Right hindlimb (tissue), 1 donor: ENCODE results near the gene SNX32.
A peak's percentile ranks its signal among the peaks of the same experiment; 100 is the strongest.

Experiments used
- DNase-seq: peaks from one replicate; pipeline ENCODE4 v3.0.0-alpha.2; 2018

SNX32 gene

DNA sequence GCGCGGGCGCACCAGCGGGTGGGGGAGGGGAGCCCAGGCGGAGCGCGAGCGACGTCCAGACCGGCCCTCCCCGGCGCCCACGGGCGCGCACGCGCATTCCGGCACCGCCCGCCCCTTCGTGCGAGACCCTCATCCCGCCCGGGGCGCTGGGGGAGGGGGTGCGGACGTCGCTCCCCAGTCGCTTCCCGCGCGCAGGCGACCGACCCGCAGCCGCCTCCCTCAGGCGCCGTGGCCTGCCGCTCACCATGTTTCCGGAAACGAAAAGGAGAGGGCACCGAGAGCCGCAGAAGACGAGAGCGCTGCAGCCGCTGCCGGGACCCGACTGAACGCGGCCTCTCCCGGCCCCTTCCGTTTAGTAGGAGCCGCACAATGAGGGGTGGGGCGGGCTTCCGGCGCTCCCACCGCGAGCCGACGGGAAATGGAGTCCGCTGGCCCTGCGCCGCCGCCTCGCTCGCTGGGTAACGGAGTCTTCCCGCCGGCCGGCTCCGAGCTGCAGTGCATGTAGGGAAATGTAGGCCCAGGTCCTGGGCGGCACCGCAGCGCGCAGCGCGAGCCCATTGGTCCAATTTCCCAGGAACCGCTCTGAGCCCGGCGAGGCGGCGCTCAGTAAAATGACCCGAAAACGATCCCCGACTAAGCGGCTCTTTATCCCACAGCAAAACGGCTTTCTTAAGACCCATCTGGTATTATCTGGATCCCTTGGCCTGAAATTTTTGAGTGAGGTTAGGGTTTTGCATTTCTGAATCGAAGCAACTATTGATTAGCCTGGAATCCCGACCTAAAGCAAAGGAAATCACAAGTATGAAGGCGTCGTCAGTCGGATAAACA, 24.3 kb downstream of the SNX32 start, which contains the start of gene CFL1:
CFL1 (minus strand) TSS at position 328 of the 828 bp plus-strand sequence; CDS start at position 247, 81 bp downstream.
- peak; percentile 99 for DNase-seq

GRCh38 chr11:65858681-65859087, 24.9 kb downstream of the SNX32 start:
- DNase-seq, result no peak

DNA sequence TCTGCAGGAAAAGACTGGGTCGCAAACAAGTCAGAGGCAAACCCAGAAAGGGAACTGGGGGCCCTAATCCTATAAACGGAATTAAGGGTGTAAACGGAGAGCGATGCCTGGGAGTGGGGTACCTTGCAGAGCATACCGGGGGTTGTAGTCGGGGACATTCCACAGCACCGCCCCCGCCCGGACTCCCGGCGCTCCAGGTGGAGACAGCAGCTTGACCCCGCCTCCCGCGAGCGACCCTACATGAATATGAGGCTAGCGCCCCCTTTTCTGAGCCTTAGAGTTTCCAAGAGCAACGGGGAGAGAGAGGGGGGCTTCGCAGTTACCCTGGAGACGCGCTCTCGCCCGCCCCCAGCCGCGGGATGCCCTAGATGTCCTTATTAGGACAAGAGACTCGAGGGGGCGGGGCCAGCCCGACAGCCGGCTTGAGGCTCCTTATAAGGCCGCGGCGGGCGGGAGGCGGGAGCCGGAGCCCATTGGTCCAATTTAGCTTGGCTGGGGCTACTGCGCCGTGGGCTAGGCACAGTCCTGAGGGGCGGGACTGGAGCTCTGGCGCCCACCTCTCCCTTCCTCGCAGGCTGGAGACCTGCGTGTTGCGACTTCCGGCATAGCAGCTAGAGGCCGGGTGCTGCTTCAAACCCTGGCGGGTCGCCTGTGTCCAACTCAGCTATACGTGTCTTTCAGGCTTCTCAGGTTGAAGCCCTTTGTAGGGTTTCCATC, 25.5 kb downstream of the SNX32 start:
- peak; percentile 99 for DNase-seq

GRCh38 chr11:65859812-65860277, 26.1 kb downstream of the SNX32 start:
- no peak for DNase-seq

DNA sequence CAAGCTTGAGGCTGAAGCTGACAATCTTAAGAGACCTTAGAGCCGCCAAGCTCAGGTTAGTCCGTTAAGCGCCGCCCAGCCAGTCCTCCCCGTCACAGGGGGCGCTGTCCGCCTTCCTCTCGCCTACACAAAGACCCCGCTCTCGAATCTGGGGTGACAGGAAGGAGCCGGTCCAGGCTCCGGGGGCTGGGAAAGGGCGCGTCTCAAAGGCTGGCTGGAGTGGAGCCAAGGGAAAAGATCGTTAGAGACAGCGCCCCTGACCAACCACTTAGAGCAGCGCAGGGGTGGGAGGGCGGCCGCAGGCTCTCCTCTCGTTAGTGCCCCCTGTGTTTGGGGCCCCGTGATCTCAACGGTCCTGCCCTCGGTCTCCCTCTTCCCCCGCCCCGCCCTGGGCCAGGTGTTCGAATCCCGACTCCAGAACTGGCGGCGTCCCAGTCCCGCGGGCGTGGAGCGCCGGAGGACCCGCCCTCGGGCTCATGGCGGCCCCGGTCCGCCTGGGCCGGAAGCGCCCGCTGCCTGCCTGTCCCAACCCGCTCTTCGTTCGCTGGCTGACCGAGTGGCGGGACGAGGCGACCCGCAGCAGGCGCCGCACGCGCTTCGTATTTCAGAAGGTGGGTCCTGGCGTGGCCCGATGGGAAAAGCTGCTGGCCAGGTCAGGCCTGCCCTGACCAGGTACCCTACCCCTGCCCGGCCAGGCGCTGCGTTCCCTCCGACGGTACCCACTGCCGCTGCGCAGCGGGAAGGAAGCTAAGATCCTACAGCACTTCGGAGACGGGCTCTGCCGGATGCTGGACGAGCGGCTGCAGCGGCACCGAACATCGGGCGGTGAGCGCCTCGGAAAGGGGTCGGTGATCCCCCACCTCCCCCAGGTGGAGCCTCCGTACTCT, 26.8 kb downstream of the SNX32 start, which contains the start of gene MUS81:
MUS81 (plus strand) TSS at position 156 of the 887 bp plus-strand sequence; CDS start at position 477, 321 bp downstream.
- DNase-seq, result peak; percentile 98

DNA sequence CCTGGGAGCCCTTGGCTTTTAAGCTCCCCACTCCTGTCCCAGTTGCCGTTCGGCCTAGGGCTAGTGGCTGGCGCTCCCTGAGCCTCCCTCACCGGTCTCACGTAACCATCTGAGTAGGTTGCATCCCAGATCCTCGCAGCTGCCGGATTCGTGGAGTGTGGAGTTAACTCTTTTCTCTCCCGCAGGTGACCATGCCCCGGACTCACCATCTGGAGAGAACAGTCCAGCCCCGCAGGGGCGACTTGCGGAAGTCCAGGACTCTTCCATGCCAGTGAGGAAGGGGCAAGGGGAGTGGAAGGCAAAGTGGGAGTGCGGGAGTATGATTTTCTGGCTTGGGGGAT, 27.4 kb downstream of the SNX32 start:
- DNase-seq, result no peak

DNA sequence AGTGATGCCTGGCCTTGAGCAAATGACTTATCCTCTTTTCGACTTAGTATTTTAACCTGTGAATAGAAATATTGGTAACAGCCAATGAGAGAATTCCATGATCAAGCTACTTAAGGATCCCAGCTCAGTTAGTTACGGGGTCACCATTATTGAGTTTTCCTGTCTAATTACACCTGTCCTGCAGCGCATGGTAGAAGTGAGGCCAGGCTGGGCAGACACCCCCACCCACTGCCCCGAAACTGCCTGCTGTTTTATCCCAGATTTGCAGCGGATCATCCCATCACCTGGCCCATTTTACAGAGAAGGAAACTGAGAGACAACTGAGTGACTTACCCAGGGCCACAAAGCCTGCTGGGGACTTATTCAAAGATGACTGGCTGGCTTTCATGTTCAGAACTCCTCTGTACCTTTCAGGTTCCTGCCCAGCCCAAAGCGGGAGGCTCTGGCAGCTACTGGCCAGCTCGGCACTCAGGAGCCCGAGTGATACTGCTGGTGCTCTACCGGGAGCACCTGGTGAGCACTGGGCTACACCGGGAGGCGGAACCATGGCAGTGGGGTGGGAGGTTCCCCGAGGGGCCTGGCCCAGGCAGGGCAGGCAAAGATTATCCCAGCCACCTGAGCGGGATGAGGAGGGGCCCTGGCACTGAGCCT, 27.9 kb downstream of the SNX32 start:
- no peak for DNase-seq

GRCh38 chr11:65862191-65862735, 28.5 kb downstream of the SNX32 start:
- DNase-seq, result peak; percentile 24

DNA sequence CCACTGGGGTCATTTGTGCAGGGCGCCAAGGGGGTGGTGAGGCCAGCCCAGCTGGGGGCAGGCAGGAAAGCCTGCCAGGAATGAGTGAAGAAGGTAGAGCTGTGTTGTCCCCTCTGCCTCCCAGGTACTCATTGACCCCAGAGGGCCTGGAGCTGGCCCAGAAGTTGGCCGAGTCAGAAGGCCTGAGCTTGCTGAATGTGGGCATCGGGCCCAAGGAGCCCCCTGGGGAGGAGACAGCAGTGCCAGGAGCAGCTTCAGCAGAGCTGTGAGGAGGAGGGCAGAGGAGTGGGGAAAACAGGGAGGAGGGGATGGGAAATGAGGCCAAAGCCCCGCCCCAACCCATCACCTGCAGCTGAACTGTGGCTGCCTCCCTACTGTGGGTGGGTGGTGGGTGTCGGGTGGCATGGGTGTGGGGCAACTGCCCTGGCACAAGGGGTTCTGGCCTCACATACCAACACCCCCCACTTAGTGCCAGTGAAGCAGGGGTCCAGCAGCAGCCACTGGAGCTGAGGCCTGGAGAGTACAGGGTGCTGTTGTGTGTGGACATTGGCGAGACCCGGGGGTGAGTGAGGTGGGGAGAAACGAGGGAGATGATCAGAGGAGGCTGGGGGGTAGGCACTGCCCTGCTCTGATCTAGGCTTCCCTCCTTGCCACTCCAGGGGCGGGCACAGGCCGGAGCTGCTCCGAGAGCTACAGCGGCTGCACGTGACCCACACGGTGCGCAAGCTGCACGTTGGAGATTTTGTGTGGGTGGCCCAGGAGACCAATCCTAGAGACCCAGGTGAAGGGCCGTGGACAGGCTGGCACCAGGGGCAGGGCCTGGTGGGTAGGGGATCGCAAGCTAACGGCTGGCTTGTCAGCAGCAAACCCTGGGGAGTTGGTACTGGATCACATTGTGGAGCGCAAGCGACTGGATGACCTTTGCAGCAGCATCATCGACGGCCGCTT, 29.5 kb downstream of the SNX32 start:
- DNase-seq, result peak; percentile 42

GRCh38 chr11:65863889-65864705, 30.3 kb downstream of the SNX32 start:
- peak; percentile 21 for DNase-seq

- peak; percentile 20 for DNase-seq
Measured at GRCh38 chr11:65864706-65865471, 31.1 kb downstream of the SNX32 start.

- DNase-seq, result peak; percentile 23
Measured at GRCh38 chr11:65865550-65866172, 31.9 kb downstream of the SNX32 start.

- peak; percentile 17 for DNase-seq
Measured at GRCh38 chr11:65866509-65867283, 32.9 kb downstream of the SNX32 start.

DNA sequence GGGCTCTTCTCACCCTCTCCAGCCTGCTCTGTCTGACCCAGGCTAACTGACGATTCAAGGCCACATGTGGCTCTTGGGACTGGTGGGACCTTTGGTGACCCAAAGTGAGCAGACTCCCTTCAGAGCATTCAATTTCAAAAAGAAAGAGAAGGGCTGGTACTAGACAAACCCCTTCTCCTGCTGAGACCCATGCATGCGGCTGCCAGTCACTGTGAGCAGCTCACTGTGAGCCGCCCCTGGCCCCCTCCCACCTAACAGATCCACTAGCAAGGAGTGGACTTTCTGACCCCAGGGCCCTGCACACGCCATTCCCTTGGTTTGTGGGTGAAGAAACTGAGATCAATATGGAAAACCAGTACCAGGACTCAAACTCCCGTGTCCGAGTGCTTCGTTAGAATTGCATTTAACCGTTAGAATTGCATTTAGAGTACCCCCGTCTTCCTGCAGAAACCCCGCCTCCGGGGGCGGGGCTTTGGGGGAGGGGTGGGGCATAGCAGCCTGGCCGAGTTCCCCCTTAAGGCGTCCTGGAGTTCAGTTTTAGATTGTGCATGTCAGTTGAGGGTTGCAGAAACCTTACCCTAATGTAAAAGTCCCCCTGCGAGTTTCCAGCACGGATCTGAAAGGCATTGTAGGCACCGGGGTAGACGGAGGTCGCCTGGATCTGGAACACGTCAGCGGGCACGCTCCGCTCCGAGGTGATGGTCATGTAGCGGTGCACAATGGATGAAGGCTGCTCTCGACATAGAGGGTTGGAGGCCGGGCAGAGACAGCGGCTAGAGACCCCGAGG, 33.7 kb downstream of the SNX32 start:
- no peak for DNase-seq

DNA sequence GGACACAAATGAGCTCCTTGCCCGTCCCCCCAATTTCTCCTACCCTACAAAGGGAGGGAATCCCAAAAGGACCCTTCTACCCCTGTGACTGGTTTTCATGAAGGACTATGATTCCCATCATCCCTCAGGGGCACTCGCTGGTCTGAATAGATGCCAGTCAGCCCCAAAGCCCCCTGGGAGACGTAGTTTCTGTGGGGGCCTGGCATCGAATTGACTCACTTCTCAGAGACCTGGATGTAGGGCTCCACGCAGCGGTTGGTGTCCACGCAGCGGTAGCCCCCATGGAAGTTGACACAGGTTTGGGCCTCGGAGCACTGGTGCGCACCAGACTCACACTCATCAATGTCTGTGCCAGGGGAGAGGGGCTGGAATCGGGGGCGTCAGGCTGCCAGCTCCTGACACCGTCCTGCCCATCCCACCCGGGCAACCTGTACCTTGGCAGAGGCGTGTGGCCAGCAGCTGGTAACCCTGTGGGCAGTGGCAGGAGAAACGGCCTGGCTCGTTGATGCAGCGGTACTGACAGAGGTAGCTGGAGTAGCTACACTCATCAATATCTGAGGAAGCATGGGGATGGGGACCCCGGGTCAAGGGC, 34.4 kb downstream of the SNX32 start:
- no peak for DNase-seq

- DNase-seq, result no peak
Measured at GRCh38 chr11:65868907-65869306, 35.1 kb downstream of the SNX32 start.
